HG03060 (cell line): ENCODE data around the gene NOX4.
"Not testable (repeated sequence)": the region's sequence is repeated elsewhere in the genome, so short reads cannot be mapped to it uniquely, and the experiment has no call there.

Experiments used
- ATAC-seq: cut with Tn5 transposase; IDR thresholded peaks from one replicate; pipeline ENCODE4 v1.9.1; 2021; ENCODE audit warnings: low read depth, moderate number of reproducible peaks; ENCODE audit not compliant: unreplicated experiment

NOX4 gene

DNA sequence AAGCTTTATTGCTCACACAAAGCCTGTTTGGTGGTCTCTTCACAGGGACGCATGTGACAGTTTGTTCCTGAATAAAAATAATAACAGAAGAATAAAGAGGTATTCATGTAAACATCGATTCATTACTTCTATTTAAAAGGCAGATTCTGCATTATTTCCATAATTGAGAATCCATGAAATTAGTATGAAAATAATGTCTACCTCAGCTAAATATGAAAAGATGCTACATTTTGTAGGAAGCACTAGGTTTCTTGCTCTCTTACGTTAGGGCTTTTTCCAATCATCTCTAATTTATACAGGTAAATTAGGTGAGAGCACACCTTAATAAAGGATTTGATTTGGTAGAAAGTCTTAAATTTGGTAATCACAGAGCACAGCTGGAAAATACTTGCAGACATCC lies 103.7 kb downstream of the NOX4 start:
- not testable (repeated sequence) for ATAC-seq

DNA sequence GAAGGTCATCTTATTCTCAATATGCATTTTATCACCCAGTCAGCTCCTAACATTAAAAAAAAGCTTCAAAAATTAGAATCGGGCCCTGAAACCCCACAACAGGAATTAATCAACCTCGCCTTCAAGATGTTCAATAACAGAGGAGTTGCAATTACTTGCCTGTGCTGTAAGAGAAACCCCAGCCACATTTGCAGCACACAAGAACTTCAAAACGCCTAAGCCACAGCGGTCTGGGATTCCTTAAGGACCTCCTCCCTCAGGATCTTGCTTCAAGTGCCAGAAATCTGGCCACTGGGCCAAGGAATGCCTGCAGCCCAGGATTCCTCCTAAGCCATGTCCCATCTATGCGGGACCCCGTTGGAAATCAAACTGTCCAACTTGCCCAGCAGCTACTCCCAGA lies 108.2 kb downstream of the NOX4 start:
- ATAC-seq: not testable (repeated sequence)

DNA sequence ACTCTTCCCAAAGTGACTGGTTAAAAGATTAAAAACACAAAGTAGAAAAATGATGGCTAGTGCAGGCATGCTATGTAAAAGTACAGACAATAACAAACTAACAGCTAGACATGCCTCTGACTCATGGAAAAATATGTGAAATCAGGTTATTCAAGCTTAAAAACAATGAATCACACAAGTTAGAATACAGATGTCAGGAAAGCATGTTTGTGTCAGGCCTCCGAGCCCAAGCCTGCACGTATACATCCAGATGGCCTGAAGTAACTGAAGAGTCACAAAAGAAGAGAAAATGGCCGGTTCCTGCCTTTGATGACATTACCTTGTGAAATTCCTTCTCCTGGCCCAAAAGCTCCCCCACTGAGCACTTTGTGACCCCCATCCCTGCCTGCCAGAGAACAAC lies 110.1 kb downstream of the NOX4 start:
- no peak for ATAC-seq

DNA sequence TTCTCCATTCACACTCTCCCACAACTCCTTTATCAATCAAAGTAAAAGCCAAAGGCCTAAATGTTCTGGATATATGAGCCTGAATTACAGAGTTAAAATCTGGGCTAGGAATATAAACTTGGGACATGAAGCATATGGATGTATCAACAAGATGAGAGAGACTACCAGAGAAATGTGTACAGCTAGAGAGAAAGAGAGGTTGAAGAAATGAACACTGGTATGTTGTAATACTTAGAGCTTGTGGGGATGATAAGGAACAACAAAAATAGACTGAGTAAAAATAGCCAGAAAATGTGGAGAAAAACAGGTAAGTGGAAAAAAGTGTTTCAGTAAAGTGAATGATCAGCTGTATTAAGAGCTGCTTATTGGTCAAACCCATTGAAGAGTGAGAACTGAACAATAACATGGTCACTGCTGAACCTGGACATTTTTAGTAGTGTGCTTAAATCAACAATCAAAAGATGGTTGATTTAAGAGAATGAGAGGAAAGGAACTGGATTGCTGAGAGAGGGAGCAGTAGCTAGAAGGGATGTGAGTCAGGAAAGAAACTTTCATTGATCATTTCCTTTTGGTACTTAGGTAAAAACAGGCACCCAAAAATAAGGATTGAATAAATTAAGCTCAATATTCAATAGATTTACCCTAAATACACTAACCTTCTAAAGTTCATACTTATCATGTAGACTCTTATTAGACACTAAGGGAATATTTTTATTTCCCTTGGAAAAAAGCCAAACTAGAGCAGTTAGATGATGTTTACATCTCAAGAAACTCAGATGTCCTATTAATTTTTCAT lies 111.0 kb downstream of the NOX4 start:
- not testable (repeated sequence) for ATAC-seq

DNA sequence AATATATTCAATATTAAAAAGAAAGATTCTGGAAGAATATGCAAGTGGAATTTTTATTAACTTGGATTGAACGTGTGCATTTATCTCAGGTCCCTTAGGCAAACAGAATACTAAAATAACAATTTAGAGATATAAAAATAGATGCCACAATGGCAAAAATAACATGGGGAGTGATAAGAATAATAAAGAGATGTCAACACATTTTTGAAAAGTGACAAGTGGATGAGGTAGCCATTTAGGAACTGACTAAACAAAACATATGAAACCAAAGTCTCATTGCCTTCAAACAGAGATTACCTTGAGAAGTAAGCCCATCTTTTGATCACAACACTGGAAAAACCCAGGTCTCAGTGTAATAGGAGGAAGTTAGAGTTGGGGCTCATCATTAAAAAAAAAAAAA lies 112.2 kb downstream of the NOX4 start:
- ATAC-seq: not testable (repeated sequence)

DNA sequence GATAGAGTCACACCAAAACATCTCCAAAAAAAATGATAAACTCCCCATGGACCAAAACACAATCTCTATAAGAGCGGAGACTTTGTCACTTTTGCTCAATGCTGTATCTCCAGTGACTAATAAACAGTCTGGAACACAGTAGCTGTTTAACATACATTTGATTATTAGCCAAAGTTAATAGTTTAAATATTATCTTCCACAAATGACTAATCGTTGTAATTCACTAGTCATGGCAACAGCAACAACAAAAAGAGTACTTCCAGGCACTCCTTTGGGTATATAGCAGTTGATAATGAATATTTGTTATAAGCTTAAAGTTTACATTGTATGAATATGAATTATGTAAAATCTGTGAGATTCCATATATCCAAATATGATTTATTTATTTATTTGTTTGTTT lies 121.8 kb downstream of the NOX4 start:
- ATAC-seq: not testable (repeated sequence)

DNA sequence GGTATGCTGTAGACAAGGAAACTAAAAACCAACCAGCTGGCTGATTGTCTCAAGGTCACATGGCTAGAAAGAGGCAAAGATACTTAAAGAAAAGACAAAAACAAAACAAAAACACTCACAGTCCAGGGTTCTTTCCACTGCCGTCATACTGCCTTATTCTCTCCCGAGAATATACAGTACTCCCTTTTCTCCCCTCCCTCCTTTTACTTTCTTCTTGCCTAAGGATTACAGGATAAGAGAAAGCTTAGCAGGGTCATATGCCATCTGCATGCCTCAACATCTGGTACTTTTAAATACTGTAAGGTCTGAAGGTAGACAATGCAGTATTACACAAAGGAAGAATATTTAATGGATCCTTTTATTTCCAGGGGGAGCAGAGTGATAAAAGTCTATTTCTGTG lies 126.3 kb downstream of the NOX4 start:
- ATAC-seq: not testable (repeated sequence)

DNA sequence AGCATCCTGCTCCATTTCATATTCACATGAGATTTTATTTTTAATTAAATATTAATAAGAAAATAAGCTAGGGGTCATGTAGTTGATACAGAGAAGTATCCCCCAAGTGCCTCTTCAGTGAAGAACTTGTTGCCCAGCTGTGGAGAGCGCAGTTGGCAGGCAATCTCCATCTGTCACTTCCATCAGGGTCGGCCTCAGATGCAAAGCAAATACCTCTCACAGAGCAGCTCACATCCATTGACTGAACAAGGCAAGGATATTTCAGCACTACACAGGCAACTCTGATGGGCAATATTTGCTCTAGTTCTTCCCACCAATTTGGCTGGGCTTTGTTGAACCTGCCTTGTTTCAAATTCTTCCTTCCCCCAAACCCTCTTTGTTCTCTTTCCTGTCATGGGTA lies 129.4 kb downstream of the NOX4 start:
- ATAC-seq: no peak

DNA sequence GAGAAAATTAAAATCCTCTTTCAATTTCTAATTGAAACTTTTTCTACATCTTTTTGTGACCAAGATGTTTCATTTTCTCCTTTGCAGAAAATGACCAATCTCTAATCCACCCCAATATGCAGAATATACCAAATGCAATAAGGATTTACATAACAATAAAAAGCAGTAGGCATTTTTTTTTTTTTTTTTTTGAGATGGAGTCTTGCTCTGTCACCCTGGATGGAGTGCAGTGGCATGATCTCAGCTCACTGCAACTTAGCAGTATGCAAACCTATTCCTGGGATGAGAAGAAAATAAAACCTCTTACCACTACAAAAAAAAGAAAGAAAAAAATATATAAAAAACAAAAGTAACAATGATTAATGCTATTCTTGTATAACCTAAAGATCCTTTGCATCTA lies 132.0 kb downstream of the NOX4 start:
- not testable (repeated sequence) for ATAC-seq

DNA sequence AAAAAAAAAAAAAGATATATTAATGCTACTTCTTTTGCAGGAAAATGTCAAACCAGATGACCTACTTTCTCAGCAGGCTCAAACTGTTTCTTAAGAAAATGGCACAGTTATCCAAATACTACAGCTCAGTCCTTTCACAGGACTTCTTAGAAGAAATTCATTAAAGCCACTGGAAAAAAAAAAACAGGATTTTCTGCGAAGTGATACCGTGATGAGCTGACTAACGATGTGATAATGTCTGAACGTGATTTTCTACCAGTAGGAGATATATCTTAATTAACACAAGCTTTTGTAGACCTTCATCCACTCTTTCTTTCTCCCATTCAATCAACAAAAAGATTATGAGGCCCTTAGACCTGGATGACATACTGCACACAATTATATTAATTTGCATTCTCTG lies 132.4 kb downstream of the NOX4 start:
- no peak for ATAC-seq

DNA sequence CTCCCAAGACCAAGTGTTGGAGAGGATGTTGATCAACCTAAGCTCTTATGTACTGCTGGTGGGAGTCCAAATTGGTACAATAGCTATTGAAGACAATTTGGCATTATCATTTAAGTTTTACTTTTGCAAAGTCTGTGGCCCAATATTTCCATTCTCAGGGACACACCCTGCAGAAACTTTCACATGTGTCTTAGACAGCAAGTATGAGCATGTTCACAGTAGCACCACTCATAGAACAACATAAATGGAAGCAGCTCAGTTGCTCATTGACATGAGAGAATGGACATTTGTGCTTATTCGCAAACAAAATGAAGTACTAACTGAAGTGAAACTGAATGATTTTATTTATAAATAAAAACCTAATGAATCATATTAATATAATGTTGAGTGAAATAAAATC lies 135.5 kb downstream of the NOX4 start:
- ATAC-seq: no peak

DNA sequence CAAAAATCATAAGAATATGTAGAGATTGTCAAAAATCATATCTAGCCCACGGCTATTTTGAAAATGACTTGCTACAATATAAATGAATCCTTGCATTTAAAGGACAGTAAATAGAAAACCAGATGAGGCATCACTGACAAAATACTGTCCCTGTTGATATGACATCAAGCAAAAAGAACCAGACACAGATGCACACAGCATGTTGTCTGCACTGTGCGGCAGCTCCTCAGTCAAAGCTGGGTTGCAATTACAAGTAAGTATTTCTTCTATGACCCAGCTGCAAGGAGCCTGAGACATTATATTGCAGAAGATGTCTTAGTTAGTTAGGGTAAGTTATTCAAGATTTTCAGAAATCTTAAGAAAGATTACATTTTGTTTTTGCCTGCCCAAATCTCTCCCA lies 136.7 kb downstream of the NOX4 start:
- not testable (repeated sequence) for ATAC-seq

DNA sequence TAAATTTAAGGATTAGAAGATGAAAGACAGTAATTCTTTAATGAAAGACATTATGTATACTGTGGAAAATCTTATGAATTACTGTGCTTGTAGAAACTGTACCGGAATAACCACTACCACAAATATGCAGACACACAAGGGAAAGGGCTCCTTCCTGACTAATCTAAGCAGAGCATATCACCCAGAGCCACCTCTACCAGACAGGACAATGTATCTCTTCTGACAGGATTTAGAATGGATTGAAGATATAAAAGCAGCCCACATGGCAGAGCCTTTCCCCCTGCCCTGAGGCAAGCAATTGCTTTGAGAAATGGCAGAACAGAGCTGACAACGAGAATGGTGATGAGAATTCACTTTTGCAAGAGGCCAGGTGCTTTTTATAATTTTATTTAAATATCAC lies 144.1 kb downstream of the NOX4 start:
- no peak for ATAC-seq

DNA sequence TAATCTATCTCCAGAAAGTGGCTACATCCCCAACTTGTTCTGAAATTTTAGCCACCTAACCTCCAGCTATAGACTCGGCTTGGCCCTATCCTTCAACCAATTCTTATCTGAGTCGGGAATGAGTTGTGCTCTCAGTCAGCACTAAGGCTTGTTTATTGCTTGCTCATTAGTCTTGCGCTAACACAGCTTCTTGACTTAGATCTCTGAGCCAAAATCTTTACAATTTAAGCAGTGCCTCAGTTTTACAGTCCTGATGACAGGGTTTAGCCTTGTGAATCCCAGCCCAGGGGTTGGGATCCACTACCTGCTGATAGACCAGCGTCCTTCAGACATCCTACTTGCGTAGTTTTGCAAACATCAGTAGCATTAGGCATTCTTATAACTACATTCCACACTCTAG lies 144.6 kb downstream of the NOX4 start:
- ATAC-seq: no peak

DNA sequence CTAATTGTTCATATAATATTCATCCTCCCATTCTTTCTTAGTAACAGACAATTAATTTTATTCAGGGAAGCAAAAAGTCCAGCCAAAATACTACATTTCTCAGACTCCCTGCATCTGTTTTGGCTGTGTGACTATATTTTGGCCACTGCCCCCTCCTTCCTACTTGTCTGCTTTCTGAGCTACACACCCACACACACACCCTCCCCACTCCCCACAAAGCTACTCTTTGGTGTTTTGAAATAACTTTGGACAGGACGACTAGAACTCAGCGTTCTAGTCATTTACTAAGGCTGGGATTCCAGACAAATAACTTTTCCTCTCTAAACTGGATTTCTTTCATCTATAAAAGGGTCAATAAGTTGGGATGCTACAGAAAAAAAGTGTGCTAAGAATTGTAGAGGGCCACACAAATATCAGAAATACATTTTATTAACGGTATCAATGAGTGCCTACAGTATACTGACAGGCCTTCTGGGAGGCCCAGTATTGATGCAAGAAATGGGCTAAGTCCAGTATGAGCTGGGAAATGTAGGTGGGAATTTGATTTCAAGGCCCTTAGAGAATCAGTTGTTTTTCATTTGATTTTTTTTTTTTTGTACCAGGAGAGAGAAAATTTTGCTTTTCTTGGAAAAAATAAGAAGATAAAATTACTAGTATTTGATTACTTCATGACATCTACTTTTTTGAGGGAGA lies 148.1 kb downstream of the NOX4 start:
- ATAC-seq: not testable (repeated sequence)

DNA sequence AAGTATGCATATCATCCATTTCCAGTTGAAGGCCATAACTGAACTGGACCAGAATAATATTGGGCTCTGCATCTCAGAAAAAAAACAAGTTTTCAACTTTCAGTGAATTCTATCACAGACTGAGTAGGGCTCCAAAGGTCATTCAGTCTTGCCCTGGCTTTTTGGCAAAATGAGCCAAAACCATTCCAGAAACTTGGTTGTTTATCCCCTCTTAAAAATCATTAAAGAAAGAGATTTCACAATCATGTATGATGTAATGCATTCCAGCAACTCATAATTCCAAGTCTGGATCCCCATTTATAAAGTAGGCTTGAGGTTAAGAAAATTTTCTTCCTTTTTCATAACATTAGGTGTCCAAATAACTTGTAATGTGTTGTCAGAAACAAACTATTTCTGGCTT lies 150.7 kb downstream of the NOX4 start:
- not testable (repeated sequence) for ATAC-seq

DNA sequence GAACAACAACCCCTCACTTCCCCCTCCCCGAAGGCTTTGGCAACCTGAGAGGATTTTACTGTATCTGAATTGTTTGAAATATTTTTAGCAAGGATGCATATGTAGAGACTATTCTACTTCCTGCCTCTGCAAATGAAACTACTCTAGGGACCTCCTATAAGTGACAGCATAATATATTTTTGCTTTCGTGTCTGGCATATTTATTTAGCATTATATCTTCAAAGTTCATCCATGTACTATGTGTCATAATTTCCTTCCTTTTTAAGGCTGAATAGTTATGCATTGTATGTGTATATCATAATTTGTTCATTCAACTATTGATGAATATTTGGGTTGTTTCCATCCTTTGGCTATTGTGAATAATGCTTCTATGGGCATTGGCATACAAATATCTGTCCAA lies 153.1 kb downstream of the NOX4 start:
- not testable (repeated sequence) for ATAC-seq

DNA sequence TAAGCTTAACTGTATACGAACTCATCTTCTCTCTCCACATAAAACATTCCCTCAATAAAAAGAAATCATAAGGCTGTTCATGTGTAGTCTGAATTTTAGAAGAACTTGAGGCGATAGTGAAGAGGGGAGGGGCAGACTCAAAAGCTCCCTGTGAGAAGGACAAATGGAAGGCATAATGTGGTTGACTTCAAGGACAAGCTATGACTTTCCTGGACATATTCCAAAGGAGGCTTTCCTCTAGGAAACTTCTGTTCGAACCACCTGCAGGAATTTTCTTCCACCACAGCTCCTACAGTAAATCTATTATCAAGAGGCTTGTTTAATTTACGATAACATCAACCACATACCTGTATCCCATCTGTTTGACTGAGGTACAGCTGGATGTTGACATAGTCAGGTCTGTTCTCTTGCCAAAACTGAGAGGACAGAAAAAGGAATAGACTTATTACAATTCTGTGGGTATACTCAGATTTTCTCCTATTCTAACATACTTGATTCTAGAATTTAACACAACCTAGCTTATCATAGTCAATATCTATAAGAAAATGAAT lies 154.0 kb downstream of the NOX4 start:
- ATAC-seq: not testable (repeated sequence)

DNA sequence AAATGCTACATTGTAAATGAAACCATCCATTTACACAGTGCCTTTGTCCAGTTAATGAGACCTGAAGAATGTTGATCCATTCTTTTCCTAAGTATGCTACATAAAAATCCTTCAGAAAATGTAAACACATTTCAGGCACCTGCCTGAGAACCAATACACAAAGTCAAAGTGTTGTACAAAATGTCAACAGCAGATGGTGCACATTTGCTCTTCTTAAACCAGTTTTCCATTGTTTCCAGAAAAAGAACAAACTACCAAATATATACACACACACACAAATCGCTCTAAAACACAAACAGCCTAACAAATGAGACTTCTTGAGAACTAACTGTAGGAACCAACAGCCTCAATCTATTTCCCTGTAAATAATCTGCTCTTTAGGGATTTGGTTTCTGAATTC lies 157.5 kb downstream of the NOX4 start:
- not testable (repeated sequence) for ATAC-seq

DNA sequence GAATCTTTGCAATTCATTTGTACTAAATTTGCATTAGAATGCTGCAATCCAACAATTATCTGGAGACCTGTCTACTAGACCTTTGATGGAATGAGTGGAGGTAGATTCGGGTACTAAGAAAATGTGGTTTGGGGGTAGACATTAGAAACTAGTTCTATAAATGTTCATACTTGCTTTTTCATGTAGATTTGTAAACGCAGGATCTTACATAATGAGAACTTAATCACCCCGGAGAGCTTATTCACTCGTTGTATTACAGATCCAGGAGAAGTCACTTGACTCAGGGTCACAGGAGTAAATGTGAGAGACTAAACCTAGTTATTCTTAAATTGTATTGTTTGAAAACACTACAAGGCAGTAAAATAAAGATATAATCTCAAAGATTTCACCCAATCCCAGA lies 159.2 kb downstream of the NOX4 start:
- not testable (repeated sequence) for ATAC-seq

DNA sequence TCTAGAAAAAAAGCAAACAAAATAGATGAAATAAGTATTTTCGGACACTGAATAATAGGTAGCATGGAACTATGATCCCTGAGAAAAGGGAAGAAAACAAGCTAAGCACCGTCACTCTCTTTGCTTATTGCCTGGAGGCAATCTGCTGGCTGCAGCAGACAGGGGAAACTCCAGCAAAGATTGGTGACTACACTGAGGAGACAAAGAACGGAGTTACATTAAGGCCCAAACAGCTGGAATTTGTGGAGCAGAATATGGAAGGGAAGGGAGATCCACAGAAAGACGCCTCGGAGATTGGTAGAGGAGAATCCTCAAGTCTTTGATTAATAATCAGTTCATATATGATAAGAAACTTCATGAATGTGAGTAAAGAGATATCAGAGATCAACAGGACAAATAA lies 163.3 kb downstream of the NOX4 start:
- ATAC-seq: no peak

DNA sequence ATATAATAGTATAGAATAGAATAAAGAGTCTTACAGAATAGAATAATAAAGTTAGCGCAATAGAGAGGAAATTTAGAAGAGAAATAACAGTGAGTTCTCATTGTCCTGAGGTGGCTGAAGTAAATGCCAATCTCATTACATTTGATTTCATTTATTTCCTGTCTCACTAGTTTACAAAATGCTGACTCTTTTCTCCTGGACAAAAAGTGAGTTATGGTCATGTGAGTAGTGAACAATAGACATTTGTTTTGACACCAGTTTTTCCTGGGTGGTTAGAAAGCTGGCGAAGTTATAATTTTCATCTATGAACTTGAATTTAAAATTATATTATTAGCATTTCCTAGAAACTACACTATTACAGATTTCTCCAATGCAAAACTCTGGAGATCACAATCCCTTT lies 169.8 kb downstream of the NOX4 start:
- no peak for ATAC-seq
